WTC11 (cell line): ENCODE data around the gene TMEM72.

Source experiments
- FOXJ3 ChIP-seq: sonication (generic); formaldehyde crosslinking; IDR thresholded peaks from 2 replicates; pipeline ENCODE4 v1.9.0; 2021; ENCODE audit warnings: missing genetic modification reagents, mild to moderate bottlenecking, borderline replicate concordance
- NR3C1 ChIP-seq: sonication (generic); formaldehyde crosslinking; conservative IDR thresholded peaks from 2 replicates; pipeline ENCODE4 v1.8.1; 2023; ENCODE audit warnings: low read depth, mild to moderate bottlenecking, missing genetic modification reagents
- TCF7 ChIP-seq: sonication (generic); formaldehyde crosslinking; IDR thresholded peaks from 2 replicates; pipeline ENCODE4 v1.8.0; 2022; ENCODE audit warnings: mild to moderate bottlenecking, low read depth, missing genetic modification reagents, moderate library complexity
- TEAD4 ChIP-seq: sonication (generic); formaldehyde crosslinking; IDR thresholded peaks from 2 replicates; pipeline ENCODE4 v1.8.0; 2022; ENCODE audit warnings: mild to moderate bottlenecking, missing genetic modification reagents
- ZNF232 ChIP-seq: sonication (generic); formaldehyde crosslinking; IDR thresholded peaks from 2 replicates; pipeline ENCODE4 v1.8.0; 2022; ENCODE audit warnings: mild to moderate bottlenecking, missing genetic modification reagents
- TF ChIP-seq, protein P1 (sequence below): fragments of 200-600 bp; IDR thresholded peaks from 2 replicates; pipeline ENCODE4 v1.8.0; 2022; ENCODE audit warnings: antibody characterized with exemption

DNA sequence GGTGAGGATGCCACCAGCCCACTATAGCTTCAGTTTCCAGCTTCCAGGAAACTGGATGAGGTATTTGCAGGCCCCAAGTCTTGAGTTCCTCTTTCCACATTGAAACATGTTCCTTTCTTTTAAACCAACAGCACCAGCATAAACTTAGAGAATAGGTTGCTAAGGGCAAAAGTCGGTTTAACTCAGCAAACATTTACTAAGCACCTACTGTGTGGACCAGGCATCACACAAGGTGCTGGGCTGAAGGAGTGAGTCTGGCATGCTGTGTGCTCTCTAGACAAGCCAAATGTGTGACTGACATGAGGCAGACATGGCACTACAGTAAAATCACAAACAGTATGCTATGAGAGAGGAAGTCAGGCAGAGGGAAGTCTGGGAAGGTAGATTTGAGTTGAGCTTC is 37.5 kb downstream of the TMEM72 start:
- TF ChIP-seq FOXJ3, result no peak
- no peak for TF ChIP-seq NR3C1 (CRISPR knock-in tag)
- TF ChIP-seq TCF7 (CRISPR knock-in tag), result no peak
- TF ChIP-seq TEAD4 (CRISPR knock-in tag), result no peak
- TF ChIP-seq, protein P1, sequence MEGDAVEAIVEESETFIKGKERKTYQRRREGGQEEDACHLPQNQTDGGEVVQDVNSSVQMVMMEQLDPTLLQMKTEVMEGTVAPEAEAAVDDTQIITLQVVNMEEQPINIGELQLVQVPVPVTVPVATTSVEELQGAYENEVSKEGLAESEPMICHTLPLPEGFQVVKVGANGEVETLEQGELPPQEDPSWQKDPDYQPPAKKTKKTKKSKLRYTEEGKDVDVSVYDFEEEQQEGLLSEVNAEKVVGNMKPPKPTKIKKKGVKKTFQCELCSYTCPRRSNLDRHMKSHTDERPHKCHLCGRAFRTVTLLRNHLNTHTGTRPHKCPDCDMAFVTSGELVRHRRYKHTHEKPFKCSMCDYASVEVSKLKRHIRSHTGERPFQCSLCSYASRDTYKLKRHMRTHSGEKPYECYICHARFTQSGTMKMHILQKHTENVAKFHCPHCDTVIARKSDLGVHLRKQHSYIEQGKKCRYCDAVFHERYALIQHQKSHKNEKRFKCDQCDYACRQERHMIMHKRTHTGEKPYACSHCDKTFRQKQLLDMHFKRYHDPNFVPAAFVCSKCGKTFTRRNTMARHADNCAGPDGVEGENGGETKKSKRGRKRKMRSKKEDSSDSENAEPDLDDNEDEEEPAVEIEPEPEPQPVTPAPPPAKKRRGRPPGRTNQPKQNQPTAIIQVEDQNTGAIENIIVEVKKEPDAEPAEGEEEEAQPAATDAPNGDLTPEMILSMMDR, result no peak
- TF ChIP-seq ZNF232 (CRISPR knock-in tag), result no peak
